Measurements from ENCODE around the gene EDDM3A. TPM values are rescaled to one million over a fixed set of nuclear protein-coding genes. Genes with fewer than 3 reads are reported as not detected.
"Not testable (repeated sequence)": the region's sequence is repeated elsewhere in the genome, so short reads cannot be mapped to it uniquely, and the experiment has no call there.

EDDM3A gene
- total and polyA plus RNA-seq, 8 donors = 0.38 TPM; not detected in 7

- H3K27ac ChIP-seq = no peak overlapping the region
- TF ChIP-seq POLR2A (IDR thresholded peaks at IDR 0.05) (no peak), EP300 (IDR thresholded peaks at IDR 0.05) (no peak), POLR2AphosphoS5 (IDR thresholded peaks at IDR 0.05) (no peak), CTCF (IDR thresholded peaks at IDR 0.05) (no peak)
- H3K4me3 ChIP-seq = no peak overlapping the region
- H3K9me3 ChIP-seq = no peaks in the 10 kb centered on the region
- WGBS, 5 donors = 39 to 71% (median 58%) methylated on average over 5 of the region's 5 CpGs
- H3K36me3 ChIP-seq = peaks cover 10 to 46% (median 40%) of the 10 kb centered on the region in 4 donors
- H3K27me3 ChIP-seq = no peaks in the 10 kb centered on the region
- intact Hi-C loops (cut with DNase I; ENCODE audit: low total_unique reads) = loop anchor here (10.0 kb wide), 2 partner anchors 156 to 374 kb away; no protein-coding TSS in a partner anchor
- peaks cover 0 to 17% (median 8%) of the 10 kb centered on the region in 4 donors for H3K4me1 ChIP-seq
- DNase-seq = no peak
Observed at GRCh38 chr14:20698934-20699333, 46.8 kb upstream of the EDDM3A start.

GRCh38 chr14:20699931-20700330 is 45.8 kb upstream of the EDDM3A start:
- H3K4me1 ChIP-seq = peaks cover 0 to 17% (median 8%) of the 10 kb centered on the region in 4 donors
- TF ChIP-seq CTCF (IDR thresholded peaks at IDR 0.05) = no peak
- TF ChIP-seq EP300 (IDR thresholded peaks at IDR 0.05) = no peak
- TF ChIP-seq POLR2A (IDR thresholded peaks at IDR 0.05) = no peak
- TF ChIP-seq POLR2AphosphoS5 (IDR thresholded peaks at IDR 0.05) = no peak
- H3K36me3 ChIP-seq = peaks cover 10 to 37% (median 32%) of the 10 kb centered on the region in 4 donors
- intact Hi-C loops (cut with DNase I; ENCODE audit: low total_unique reads) = loop anchor here (10.0 kb wide), 2 partner anchors 155 to 375 kb away; no protein-coding TSS in a partner anchor
- no peak for DNase-seq
- H3K9me3 ChIP-seq = no peaks in the 10 kb centered on the region
- H3K4me3 ChIP-seq = no peak overlapping the region
- no peaks in the 10 kb centered on the region for H3K27me3 ChIP-seq
- H3K27ac ChIP-seq = no peak overlapping the region

DNA sequence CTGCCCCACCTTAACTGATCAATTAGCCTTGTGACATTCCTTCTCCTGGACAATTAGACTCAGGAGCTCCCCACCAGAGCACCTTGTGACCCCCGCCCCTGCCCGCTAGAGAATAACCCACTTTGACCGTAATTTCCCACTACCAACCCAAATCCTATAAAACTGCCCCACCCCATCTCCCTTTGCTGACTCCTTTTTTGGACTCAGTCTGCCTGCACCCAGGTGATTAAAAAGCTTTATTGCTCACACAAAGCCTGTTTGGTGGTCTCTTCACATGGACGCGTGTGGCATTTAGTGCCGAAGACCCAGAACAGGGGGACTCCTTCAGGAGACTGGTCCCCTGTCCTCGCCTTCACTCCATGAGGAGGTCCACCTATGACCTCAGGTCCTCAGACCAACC is 44.7 kb upstream of the EDDM3A start:
- Histone ChIP-seq H3K4me1 (peaks cover 0 to 17% (median 8%) of the 10 kb centered on the region in 4 donors), H3K36me3 (peaks cover 10 to 26% (median 24%) of the 10 kb centered on the region in 4 donors)
- H3K27me3 ChIP-seq; H3K4me3 ChIP-seq; H3K9me3 ChIP-seq; DNase-seq; intact Hi-C loops (cut with DNase I; ENCODE audit: low total_unique reads); H3K27ac ChIP-seq: not testable (repeated sequence)
- 93 to 98% (median 95%) methylated on average over 7 of the region's 7 CpGs for WGBS, 5 donors

GRCh38 chr14:20706657-20707355 is 38.9 kb upstream of the EDDM3A start:
- no peak for TF ChIP-seq POLR2A (IDR thresholded peaks at IDR 0.05)
- no peak for TF ChIP-seq EP300 (IDR thresholded peaks at IDR 0.05)
- peak in 1 of 3 donors; percentile 20 for TF ChIP-seq POLR2AphosphoS5 (IDR thresholded peaks at IDR 0.05)
- TF ChIP-seq CTCF (IDR thresholded peaks at IDR 0.05) = no peak
- peak overlapping the region; percentile 24 to 86 (median 73) for H3K27ac ChIP-seq
- no peaks in the 10 kb centered on the region for H3K36me3 ChIP-seq
- intact Hi-C loops (cut with DNase I; ENCODE audit: low total_unique reads) = no loop called here
- no peaks in the 10 kb centered on the region for H3K27me3 ChIP-seq
- H3K4me3 ChIP-seq = no peak overlapping the region
- DNase-seq = no peak
- peaks cover 0 to 12% (median 0%) of the 10 kb centered on the region in 4 donors for H3K9me3 ChIP-seq
- 29 to 40% (median 35%) methylated on average over 4 of the region's 4 CpGs for WGBS, 5 donors
- H3K4me1 ChIP-seq = peaks cover 3 to 19% (median 11%) of the 10 kb centered on the region in 4 donors

- peak overlapping the region; percentile 46 to 86 (median 73) for H3K27ac ChIP-seq
- H3K4me3 ChIP-seq = no peak overlapping the region
- TF ChIP-seq CTCF (IDR thresholded peaks at IDR 0.05) (no peak), POLR2AphosphoS5 (IDR thresholded peaks at IDR 0.05) (peak in 2 of 3 donors; percentile 74 to 82), POLR2A (IDR thresholded peaks at IDR 0.05) (no peak), EP300 (IDR thresholded peaks at IDR 0.05) (no peak)
- H3K36me3 ChIP-seq = no peaks in the 10 kb centered on the region
- H3K27me3 ChIP-seq = no peaks in the 10 kb centered on the region
- peaks cover 3 to 20% (median 13%) of the 10 kb centered on the region in 4 donors for H3K4me1 ChIP-seq
- peaks cover 0 to 12% (median 0%) of the 10 kb centered on the region in 4 donors for H3K9me3 ChIP-seq
- 34 to 49% (median 36%) methylated on average over 2 of the region's 2 CpGs for WGBS, 5 donors
- intact Hi-C loops (cut with DNase I; ENCODE audit: low total_unique reads) = no loop called here
- DNase-seq = peak; percentile 45 to 81
Observed at GRCh38 chr14:20707622-20708021, 38.1 kb upstream of the EDDM3A start.

Data from stomach (tissue), 9 donors.